Transverse colon (tissue), 4 donors: Measurements from ENCODE around the gene ZNF23.

ENCODE experiments used
- POLR2A ChIP-seq: fragments of 450-650 bp; IDR thresholded peaks from one replicate; pipeline ENCODE4 v1.6.1; 2016; ENCODE audit warnings: antibody characterized with exemption, mild to moderate bottlenecking, moderate library complexity
- POLR2AphosphoS5 ChIP-seq, 3 donors: sonication (generic); formaldehyde crosslinking; IDR thresholded peaks; one replicate each; pipeline ENCODE4 v1.6.1; 2016; ENCODE audit warnings: antibody characterized with exemption in 3 of 3
- TF ChIP-seq, protein P1 (sequence below), 5 experiments: fragments of 200-600 bp in 3 of 5; fragments of 450-650 bp in 2 of 5; sonication (generic) in 3 of 5; IDR thresholded peaks; 1 replicate in 2 of 5; 2 replicates in 3 of 5; pipeline ENCODE4 v1.5.1; 2016 to 2017; ENCODE audit warnings: antibody characterized with exemption in 5 of 5, inconsistent platforms in 3 of 5, mild to moderate bottlenecking in 2 of 5, moderate library complexity in 1 of 5

DNA sequence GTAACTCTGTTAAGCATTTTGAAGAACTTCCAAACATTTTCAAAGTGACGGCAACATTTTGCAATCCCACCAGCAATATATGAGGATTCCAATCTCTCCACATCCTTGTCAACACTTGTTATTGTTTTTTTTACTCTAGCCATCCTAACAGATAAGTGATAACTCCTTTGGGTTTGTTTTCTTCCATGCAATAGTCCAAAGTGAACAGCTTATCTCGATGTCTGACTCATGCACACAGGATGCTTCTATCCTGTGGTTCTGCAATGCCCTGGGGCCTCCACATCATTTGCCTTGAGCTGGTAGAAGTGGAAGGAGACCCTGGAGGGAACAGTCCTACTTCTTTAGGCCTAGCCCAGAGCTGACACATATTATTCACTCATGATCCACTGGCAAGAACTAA lies 33.2 kb downstream of the ZNF23 start:
- no peak for TF ChIP-seq POLR2AphosphoS5 (IDR thresholded peaks at IDR 0.05)
- TF ChIP-seq, protein P1, sequence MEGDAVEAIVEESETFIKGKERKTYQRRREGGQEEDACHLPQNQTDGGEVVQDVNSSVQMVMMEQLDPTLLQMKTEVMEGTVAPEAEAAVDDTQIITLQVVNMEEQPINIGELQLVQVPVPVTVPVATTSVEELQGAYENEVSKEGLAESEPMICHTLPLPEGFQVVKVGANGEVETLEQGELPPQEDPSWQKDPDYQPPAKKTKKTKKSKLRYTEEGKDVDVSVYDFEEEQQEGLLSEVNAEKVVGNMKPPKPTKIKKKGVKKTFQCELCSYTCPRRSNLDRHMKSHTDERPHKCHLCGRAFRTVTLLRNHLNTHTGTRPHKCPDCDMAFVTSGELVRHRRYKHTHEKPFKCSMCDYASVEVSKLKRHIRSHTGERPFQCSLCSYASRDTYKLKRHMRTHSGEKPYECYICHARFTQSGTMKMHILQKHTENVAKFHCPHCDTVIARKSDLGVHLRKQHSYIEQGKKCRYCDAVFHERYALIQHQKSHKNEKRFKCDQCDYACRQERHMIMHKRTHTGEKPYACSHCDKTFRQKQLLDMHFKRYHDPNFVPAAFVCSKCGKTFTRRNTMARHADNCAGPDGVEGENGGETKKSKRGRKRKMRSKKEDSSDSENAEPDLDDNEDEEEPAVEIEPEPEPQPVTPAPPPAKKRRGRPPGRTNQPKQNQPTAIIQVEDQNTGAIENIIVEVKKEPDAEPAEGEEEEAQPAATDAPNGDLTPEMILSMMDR (IDR thresholded peaks at IDR 0.05): no peak
- TF ChIP-seq POLR2A: no peak
